ENCODE measurements around the gene TSPAN32. TPM values are rescaled to one million over a fixed set of nuclear protein-coding genes. Genes with fewer than 3 reads are reported as not detected.

The TSPAN32 gene
- total and polyA plus RNA-seq, 10 of the 15 experiments (the other 5 are each of a cell fraction or from before 2014, with no cell fraction given) = 0.08 TPM; not detected in 9

DNA sequence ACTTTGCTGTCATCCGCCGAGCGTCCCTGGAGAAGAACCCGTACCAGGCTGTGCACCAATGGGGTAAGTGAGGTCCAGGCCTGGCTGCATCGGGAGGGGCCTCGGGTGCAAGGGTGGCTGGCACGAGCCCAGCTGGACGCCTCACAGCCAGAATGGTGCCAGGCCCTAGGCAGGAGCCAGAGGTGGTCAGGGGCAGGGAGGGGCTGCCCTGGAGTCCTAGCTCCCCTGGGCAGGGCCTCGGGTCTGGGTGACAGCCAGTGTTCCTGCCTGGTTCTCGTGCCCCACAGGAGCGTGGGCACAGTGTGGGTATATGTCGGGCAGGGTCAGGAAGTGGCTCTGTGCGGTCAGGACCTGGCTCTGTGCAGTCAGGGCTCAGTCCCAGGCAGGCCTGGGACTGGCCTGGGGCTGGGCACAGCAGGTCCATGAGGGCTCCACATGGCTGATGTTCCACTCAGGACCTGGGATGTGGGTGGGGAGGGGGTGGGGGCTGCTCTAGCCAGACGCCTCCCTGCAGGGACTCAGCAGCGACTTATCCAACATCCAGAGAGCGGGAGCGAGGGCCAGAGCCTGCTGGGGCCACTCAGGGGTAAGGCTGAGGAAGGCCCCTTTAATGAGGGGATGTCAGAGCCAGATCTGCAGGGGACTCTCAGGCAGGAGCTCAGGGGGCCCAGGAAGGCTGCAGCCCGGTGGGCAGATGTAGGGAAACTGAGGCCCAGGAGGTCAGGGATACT lies 1.2 kb downstream of the TSPAN32 start (continued):
- TF ChIP-seq, protein P1, sequence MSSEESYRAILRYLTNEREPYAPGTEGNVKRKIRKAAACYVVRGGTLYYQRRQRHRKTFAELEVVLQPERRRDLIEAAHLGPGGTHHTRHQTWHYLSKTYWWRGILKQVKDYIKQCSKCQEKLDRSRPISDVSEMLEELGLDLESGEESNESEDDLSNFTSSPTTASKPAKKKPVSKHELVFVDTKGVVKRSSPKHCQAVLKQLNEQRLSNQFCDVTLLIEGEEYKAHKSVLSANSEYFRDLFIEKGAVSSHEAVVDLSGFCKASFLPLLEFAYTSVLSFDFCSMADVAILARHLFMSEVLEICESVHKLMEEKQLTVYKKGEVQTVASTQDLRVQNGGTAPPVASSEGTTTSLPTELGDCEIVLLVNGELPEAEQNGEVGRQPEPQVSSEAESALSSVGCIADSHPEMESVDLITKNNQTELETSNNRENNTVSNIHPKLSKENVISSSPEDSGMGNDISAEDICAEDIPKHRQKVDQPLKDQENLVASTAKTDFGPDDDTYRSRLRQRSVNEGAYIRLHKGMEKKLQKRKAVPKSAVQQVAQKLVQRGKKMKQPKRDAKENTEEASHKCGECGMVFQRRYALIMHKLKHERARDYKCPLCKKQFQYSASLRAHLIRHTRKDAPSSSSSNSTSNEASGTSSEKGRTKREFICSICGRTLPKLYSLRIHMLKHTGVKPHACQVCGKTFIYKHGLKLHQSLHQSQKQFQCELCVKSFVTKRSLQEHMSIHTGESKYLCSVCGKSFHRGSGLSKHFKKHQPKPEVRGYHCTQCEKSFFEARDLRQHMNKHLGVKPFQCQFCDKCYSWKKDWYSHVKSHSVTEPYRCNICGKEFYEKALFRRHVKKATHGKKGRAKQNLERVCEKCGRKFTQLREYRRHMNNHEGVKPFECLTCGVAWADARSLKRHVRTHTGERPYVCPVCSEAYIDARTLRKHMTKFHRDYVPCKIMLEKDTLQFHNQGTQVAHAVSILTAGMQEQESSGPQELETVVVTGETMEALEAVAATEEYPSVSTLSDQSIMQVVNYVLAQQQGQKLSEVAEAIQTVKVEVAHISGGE (CRISPR knock-in tag; IDR thresholded peaks at IDR 0.05) = no peak
- TF ChIP-seq IRF4 (IDR thresholded peaks at IDR 0.05; ENCODE audit: low read depth, low read length) = no peak
- no peak for TF ChIP-seq BHLHE40 (IDR thresholded peaks at IDR 0.05; ENCODE audit: borderline replicate concordance in 1 of 2, low read depth in 2 of 2, low read length in 1 of 2)
- no peak for TF ChIP-seq CREM (IDR thresholded peaks at IDR 0.05; ENCODE audit: low read depth)
- no peak for TF ChIP-seq SP1 (IDR thresholded peaks at IDR 0.05; ENCODE audit: low read depth, low read length)
- TF ChIP-seq CHD2 (IDR thresholded peaks at IDR 0.05; ENCODE audit: borderline replicate concordance, low read depth, low read length) = no peak
- TF ChIP-seq, protein P2, sequence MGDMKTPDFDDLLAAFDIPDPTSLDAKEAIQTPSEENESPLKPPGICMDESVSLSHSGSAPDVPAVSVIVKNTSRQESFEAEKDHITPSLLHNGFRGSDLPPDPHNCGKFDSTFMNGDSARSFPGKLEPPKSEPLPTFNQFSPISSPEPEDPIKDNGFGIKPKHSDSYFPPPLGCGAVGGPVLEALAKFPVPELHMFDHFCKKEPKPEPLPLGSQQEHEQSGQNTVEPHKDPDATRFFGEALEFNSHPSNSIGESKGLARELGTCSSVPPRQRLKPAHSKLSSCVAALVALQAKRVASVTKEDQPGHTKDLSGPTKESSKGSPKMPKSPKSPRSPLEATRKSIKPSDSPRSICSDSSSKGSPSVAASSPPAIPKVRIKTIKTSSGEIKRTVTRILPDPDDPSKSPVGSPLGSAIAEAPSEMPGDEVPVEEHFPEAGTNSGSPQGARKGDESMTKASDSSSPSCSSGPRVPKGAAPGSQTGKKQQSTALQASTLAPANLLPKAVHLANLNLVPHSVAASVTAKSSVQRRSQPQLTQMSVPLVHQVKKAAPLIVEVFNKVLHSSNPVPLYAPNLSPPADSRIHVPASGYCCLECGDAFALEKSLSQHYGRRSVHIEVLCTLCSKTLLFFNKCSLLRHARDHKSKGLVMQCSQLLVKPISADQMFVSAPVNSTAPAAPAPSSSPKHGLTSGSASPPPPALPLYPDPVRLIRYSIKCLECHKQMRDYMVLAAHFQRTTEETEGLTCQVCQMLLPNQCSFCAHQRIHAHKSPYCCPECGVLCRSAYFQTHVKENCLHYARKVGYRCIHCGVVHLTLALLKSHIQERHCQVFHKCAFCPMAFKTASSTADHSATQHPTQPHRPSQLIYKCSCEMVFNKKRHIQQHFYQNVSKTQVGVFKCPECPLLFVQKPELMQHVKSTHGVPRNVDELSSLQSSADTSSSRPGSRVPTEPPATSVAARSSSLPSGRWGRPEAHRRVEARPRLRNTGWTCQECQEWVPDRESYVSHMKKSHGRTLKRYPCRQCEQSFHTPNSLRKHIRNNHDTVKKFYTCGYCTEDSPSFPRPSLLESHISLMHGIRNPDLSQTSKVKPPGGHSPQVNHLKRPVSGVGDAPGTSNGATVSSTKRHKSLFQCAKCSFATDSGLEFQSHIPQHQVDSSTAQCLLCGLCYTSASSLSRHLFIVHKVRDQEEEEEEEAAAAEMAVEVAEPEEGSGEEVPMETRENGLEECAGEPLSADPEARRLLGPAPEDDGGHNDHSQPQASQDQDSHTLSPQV (IDR thresholded peaks at IDR 0.05) = no peak
- TF ChIP-seq TCF7 (IDR thresholded peaks at IDR 0.05; ENCODE audit: borderline replicate concordance) = no peak
- TF ChIP-seq ZNF622 (IDR thresholded peaks at IDR 0.05) = no peak
- TF ChIP-seq MTA2 (IDR thresholded peaks at IDR 0.05; ENCODE audit: low read depth) = no peak
- TF ChIP-seq NBN (IDR thresholded peaks at IDR 0.05) = no peak
- TF ChIP-seq, protein P3, sequence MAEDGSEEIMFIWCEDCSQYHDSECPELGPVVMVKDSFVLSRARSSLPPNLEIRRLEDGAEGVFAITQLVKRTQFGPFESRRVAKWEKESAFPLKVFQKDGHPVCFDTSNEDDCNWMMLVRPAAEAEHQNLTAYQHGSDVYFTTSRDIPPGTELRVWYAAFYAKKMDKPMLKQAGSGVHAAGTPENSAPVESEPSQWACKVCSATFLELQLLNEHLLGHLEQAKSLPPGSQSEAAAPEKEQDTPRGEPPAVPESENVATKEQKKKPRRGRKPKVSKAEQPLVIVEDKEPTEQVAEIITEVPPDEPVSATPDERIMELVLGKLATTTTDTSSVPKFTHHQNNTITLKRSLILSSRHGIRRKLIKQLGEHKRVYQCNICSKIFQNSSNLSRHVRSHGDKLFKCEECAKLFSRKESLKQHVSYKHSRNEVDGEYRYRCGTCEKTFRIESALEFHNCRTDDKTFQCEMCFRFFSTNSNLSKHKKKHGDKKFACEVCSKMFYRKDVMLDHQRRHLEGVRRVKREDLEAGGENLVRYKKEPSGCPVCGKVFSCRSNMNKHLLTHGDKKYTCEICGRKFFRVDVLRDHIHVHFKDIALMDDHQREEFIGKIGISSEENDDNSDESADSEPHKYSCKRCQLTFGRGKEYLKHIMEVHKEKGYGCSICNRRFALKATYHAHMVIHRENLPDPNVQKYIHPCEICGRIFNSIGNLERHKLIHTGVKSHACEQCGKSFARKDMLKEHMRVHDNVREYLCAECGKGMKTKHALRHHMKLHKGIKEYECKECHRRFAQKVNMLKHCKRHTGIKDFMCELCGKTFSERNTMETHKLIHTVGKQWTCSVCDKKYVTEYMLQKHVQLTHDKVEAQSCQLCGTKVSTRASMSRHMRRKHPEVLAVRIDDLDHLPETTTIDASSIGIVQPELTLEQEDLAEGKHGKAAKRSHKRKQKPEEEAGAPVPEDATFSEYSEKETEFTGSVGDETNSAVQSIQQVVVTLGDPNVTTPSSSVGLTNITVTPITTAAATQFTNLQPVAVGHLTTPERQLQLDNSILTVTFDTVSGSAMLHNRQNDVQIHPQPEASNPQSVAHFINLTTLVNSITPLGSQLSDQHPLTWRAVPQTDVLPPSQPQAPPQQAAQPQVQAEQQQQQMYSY (CRISPR knock-in tag; IDR thresholded peaks at IDR 0.05) = no peak
- TF ChIP-seq, protein P4, sequence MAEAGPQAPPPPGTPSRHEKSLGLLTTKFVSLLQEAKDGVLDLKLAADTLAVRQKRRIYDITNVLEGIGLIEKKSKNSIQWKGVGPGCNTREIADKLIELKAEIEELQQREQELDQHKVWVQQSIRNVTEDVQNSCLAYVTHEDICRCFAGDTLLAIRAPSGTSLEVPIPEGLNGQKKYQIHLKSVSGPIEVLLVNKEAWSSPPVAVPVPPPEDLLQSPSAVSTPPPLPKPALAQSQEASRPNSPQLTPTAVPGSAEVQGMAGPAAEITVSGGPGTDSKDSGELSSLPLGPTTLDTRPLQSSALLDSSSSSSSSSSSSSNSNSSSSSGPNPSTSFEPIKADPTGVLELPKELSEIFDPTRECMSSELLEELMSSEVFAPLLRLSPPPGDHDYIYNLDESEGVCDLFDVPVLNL (IDR thresholded peaks at IDR 0.05; ENCODE audit: low read depth, low read length) = no peak
- TF ChIP-seq PAX8 (IDR thresholded peaks at IDR 0.05) = no peak

Data from GM12878 (cell line).